ENCODE measurements around the gene MARCKSL1.

- TF ChIP-seq CTCF (optimal IDR thresholded peaks at IDR 0.05 in 1 of 3, IDR thresholded peaks at IDR 0.05 in 1 of 3, conservative IDR thresholded peaks at IDR 0.05 in 1 of 3; ENCODE audit: extremely low read depth in 1 of 3, insufficient read depth in 2 of 3, low read length in 3 of 3) = no peak
- no peak for TF ChIP-seq EZH2 (IDR thresholded peaks at IDR 0.05; ENCODE audit: low read length)
These were observed 1.1 kb upstream of the MARCKSL1 start for GRCh38 chr1:32336963-32337675.
